ENCODE data around the gene ZNF784. TPM values are rescaled to one million over a fixed set of nuclear protein-coding genes. Genes with fewer than 3 reads are reported as not detected.

The ZNF784 gene
- total and polyA plus RNA-seq, 2 of the 13 experiments (the other 11 are each of a cell fraction or from before 2014, with no cell fraction given): 4.1 to 4.2 TPM

DNA sequence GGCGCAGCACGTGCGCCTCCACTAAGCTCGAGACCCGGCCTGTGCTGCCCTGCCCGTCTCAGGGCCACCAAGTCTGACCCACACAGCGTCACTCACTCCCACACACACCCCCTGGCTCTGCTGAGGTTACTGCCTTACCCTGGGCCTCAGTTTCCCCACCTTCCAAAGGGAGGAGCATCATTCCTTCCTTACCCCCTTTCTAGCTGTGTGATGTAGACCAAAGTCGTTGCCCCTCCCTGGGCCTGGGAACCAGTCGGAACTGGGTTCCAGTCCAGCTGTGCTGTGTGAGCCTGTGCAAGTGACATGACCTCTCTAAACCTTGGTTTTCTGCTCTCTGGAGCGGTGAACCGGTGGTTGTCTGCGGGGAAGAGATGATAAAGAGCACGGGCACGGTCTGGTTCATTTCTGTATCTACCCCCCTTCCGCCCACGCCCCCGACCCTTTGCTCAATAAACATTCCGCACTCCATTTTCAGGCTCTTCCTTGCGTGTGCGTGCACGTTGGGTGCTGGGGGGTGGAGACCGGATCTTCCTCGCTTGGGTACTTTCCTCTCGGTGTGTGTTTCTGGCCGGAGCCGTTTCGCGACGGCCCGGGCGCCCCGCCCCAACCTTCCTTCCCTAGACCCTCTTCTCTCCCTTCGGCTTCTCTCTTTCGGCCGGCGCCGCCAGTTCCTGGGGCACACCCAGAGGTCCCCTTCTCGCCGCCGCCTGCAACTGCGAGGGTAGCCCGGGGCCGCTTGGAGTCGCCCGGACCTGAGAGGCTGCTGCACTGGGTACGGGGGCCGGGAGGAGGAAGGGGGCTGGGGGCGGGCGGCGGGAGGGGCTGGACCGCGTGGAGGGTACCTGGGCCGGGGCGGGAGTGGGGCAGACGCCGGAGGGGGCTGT is 18.9 kb upstream of the ZNF784 start, which contains the start of gene ZNF581 (continued):
- TF ChIP-seq, protein P1, sequence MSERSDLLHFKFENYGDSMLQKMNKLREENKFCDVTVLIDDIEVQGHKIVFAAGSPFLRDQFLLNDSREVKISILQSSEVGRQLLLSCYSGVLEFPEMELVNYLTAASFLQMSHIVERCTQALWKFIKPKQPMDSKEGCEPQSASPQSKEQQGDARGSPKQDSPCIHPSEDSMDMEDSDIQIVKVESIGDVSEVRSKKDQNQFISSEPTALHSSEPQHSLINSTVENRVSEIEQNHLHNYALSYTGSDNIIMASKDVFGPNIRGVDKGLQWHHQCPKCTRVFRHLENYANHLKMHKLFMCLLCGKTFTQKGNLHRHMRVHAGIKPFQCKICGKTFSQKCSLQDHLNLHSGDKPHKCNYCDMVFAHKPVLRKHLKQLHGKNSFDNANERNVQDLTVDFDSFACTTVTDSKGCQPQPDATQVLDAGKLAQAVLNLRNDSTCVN (CRISPR knock-in tag; IDR thresholded peaks at IDR 0.05; ENCODE audit: borderline replicate concordance): no peak
- peak; percentile 39 for TF ChIP-seq PCBP2 (optimal IDR thresholded peaks at IDR 0.05; ENCODE audit: low read depth, low read length, poor library complexity, severe bottlenecking)
- TF ChIP-seq ATAD3A (CRISPR knock-in tag; IDR thresholded peaks at IDR 0.05): no peak
- TF ChIP-seq MED13 (CRISPR knock-in tag; IDR thresholded peaks at IDR 0.05): no peak
- 0 out of 2 replicates have a peak, but pooled peaks have one; percentile 47 for TF ChIP-seq ZNF235 (CRISPR knock-in tag; IDR thresholded peaks at IDR 0.05; ENCODE audit: borderline replicate concordance)
- TF ChIP-seq THAP11 (CRISPR knock-in tag; IDR thresholded peaks at IDR 0.05): peak; percentile 90
- peak in 1 of 2 experiments; percentile 59; a peak in 2 of 4 replicates for TF ChIP-seq POLR2A (IDR thresholded peaks at IDR 0.05; ENCODE audit: insufficient read depth in 1 of 2, low read depth in 2 of 2, low read length in 2 of 2)
- TF ChIP-seq KAT7 (CRISPR knock-in tag; IDR thresholded peaks at IDR 0.05; ENCODE audit: borderline replicate concordance): no peak; the same call in 1 of the 2 replicates
- peak; percentile 37; the same call in 1 of the 2 replicates for TF ChIP-seq ZBTB2 (CRISPR knock-in tag; IDR thresholded peaks at IDR 0.05; ENCODE audit: low read depth)
- TF ChIP-seq XBP1 (CRISPR knock-in tag; IDR thresholded peaks at IDR 0.05): no peak
- TF ChIP-seq SRSF1 (optimal IDR thresholded peaks at IDR 0.05; ENCODE audit: low read depth, low read length): peak; percentile 69
- TF ChIP-seq ZFP90 (CRISPR knock-in tag; IDR thresholded peaks at IDR 0.05; ENCODE audit: borderline replicate concordance): no peak; the same call in 1 of the 2 replicates
- peak; percentile 20; the same call in 1 of the 2 replicates for TF ChIP-seq THAP8 (CRISPR knock-in tag; IDR thresholded peaks at IDR 0.05; ENCODE audit: borderline replicate concordance)
- TF ChIP-seq NAIF1 (CRISPR knock-in tag; IDR thresholded peaks at IDR 0.05; ENCODE audit: borderline replicate concordance): peak; percentile 49; the same call in 1 of the 2 replicates
- TF ChIP-seq PAXIP1 (CRISPR knock-in tag; conservative IDR thresholded peaks at IDR 0.05): peak; percentile 37; the same call in 1 of the 2 replicates
- peak; percentile 25 for TF ChIP-seq HNRNPH1 (optimal IDR thresholded peaks at IDR 0.05; ENCODE audit: low read depth, low read length)
- TF ChIP-seq, protein P2, sequence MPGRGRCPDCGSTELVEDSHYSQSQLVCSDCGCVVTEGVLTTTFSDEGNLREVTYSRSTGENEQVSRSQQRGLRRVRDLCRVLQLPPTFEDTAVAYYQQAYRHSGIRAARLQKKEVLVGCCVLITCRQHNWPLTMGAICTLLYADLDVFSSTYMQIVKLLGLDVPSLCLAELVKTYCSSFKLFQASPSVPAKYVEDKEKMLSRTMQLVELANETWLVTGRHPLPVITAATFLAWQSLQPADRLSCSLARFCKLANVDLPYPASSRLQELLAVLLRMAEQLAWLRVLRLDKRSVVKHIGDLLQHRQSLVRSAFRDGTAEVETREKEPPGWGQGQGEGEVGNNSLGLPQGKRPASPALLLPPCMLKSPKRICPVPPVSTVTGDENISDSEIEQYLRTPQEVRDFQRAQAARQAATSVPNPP (CRISPR knock-in tag; IDR thresholded peaks at IDR 0.05): 0 out of 2 replicates have a peak, but pooled peaks have one; percentile 52
- no peak for TF ChIP-seq ZNF784 (CRISPR knock-in tag; IDR thresholded peaks at IDR 0.05; ENCODE audit: borderline replicate concordance)
- TF ChIP-seq IRF2 (CRISPR knock-in tag; IDR thresholded peaks at IDR 0.05): peak; percentile 81

Measured in HepG2 (cell line).